GM23338 (cell line): ENCODE results near the gene CACNA2D3.

Source experiments
- CREB1 ChIP-seq: fragments of 250-450 bp; sonication (Bioruptor Pico); IDR thresholded peaks from 2 replicates; pipeline ENCODE4 v1.5.0; 2020; ENCODE audit warnings: low read depth, mild to moderate bottlenecking, moderate library complexity
- CTCF ChIP-seq, 2 experiments: fragments of 200-600 bp in 1 of 2; sonication (generic) in 1 of 2; conservative IDR thresholded peaks; 2 replicates each; pipeline versions ENCODE4 v1.5.1 to v1.6.1; 2016 to 2017; ENCODE audit warnings: antibody characterized with exemption in 2 of 2, low read depth in 2 of 2, mild to moderate bottlenecking in 2 of 2, moderate library complexity in 1 of 2
- ETS1 ChIP-seq: IDR thresholded peaks from 2 replicates; pipeline ENCODE4 v1.6.1; 2016; ENCODE audit warnings: antibody characterized with exemption
- EZH2 ChIP-seq: fragments of 200-600 bp; sonication (generic); IDR thresholded peaks from one replicate; pipeline ENCODE4 v1.8.0; 2017; ENCODE audit warnings: antibody characterized with exemption, mild to moderate bottlenecking, low read depth; ENCODE audit not compliant: unreplicated experiment
- EZH2phosphoT487 ChIP-seq: fragments of 200-600 bp; sonication (generic); IDR thresholded peaks from one replicate; pipeline ENCODE4 v1.8.1; 2018; ENCODE audit warnings: antibody characterized with exemption; ENCODE audit not compliant: unreplicated experiment
- NANOG ChIP-seq: IDR thresholded peaks from 2 replicates; pipeline ENCODE4 v1.6.1; 2016; ENCODE audit warnings: antibody characterized with exemption, borderline replicate concordance
- POLR2AphosphoS5 ChIP-seq: IDR thresholded peaks from 2 replicates; pipeline ENCODE4 v1.6.1; 2016; ENCODE audit warnings: antibody characterized with exemption, low read depth
- REST ChIP-seq: IDR thresholded peaks from one replicate; pipeline ENCODE4 v1.6.1; 2018; ENCODE audit warnings: antibody characterized with exemption; ENCODE audit not compliant: unreplicated experiment

DNA sequence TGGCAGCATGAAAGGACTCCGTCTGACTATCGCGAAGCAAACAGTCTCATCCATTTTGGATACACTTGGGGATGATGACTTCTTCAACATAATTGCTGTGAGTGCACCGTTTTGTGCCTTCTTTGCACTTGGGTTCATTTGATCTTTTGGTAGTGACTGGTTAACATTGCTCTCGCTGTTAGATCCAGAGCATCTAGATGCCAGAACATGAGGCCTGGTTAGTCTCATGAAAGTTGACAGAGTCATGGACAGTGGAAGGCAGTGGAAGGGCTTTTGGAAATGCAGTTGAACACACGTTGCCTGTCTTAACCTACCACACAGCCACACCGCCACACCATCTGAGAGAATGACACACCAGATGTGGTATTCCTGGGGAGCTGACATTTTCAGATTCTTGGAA lies 447.7 kb downstream of the CACNA2D3 start:
- no peak for TF ChIP-seq EZH2phosphoT487
- no peak for TF ChIP-seq CREB1
- TF ChIP-seq CTCF (conservative IDR thresholded peaks at IDR 0.05; ENCODE audit: low read depth in 2 of 2), result no peak
- TF ChIP-seq REST, result no peak
- no peak for TF ChIP-seq POLR2AphosphoS5
- no peak for TF ChIP-seq EZH2
- TF ChIP-seq NANOG, result no peak
- no peak for TF ChIP-seq ETS1
